Naive thymus-derived CD4-positive, alpha-beta T cell (primary cell): Measurements from ENCODE around the gene DDX28. TPM values are rescaled to one million over a fixed set of nuclear protein-coding genes. Genes with fewer than 3 reads are reported as not detected.

Experiments used
- ATAC-seq: fragments of 150-1000 bp; cut with Tn5 transposase; 2 replicates; pipeline ENCODE4 v1.10.0; 2021; ENCODE audit warnings: mild to moderate bottlenecking, moderate library complexity
- CTCF ChIA-PET: fragments of 350-600 bp; sonication (Branson Sonifier 250); formaldehyde crosslinking; loops from one replicate; lab custom pipeline; 2021; ENCODE audit warnings: antibody characterized with exemption; lab: Charles Lee
- POLR2A ChIA-PET: fragments of 350-600 bp; sonication (Branson Sonifier 250); formaldehyde crosslinking; loops from one replicate; lab custom pipeline; 2021; ENCODE audit warnings: antibody characterized with exemption, inconsistent platforms; lab: Charles Lee
- DNase-seq, 9 donors: peaks; one replicate each; pipeline versions ENCODE4 v3.0.0 to v3.0.0-alpha.2; 2020 to 2022; ENCODE audit warnings: mixed read lengths in 1 of 9
- H3K27ac ChIP-seq: one replicate; pipeline ENCODE4 v1.7.0; 2013; ENCODE audit warnings: mild to moderate bottlenecking, low read depth, low read length, moderate library complexity
- H3K27me3 ChIP-seq, 2 donors: one replicate each; pipeline ENCODE4 v1.7.0; 2013; ENCODE audit warnings: low read length in 2 of 2, mild to moderate bottlenecking in 2 of 2, moderate library complexity in 2 of 2; ENCODE audit not compliant: control insufficient read depth in 2 of 2, insufficient read depth in 2 of 2
- H3K36me3 ChIP-seq, 3 experiments: 1 replicate in 2 of 3; 2 replicates in 1 of 3; pipeline ENCODE4 v1.7.0; 2013; ENCODE audit warnings: low read length in 3 of 3, mild to moderate bottlenecking in 3 of 3, moderate library complexity in 1 of 3; ENCODE audit not compliant: insufficient read depth in 3 of 3, control insufficient read depth in 2 of 3
- H3K4me1 ChIP-seq, 2 donors: one replicate each; pipeline ENCODE4 v1.7.0; 2013; ENCODE audit warnings: low read length in 2 of 2, mild to moderate bottlenecking in 2 of 2, moderate library complexity in 1 of 2; ENCODE audit not compliant: control insufficient read depth in 2 of 2, insufficient read depth in 2 of 2
- H3K4me3 ChIP-seq: 2 replicates; pipeline ENCODE4 v1.7.0; 2013; ENCODE audit warnings: mild to moderate bottlenecking, low read length
- H3K9me3 ChIP-seq, 3 experiments: 1 replicate in 2 of 3; 2 replicates in 1 of 3; pipeline ENCODE4 v1.7.0; 2013; ENCODE audit warnings: low read length in 3 of 3; ENCODE audit not compliant: control insufficient read depth in 2 of 3
- H3K27ac Mint-ChIP-seq, 9 donors: one replicate each; pipeline ENCODE4 v1.8.0; 2020 to 2022; ENCODE audit warnings: mixed read lengths in 9 of 9, mild to moderate bottlenecking in 8 of 9, moderate library complexity in 5 of 9, inconsistent platforms in 2 of 9
- H3K27me3 Mint-ChIP-seq, 5 donors: one replicate each; pipeline ENCODE4 v1.8.0; 2021 to 2022; ENCODE audit warnings: mixed read lengths in 5 of 5, mild to moderate bottlenecking in 1 of 5
- H3K36me3 Mint-ChIP-seq, 5 donors: one replicate each; pipeline ENCODE4 v1.8.0; 2020 to 2022; ENCODE audit warnings: mixed read lengths in 5 of 5, mild to moderate bottlenecking in 3 of 5, inconsistent platforms in 1 of 5
- H3K4me1 Mint-ChIP-seq, 7 donors: one replicate each; pipeline ENCODE4 v1.8.0; 2020 to 2022; ENCODE audit warnings: mixed read lengths in 7 of 7, mild to moderate bottlenecking in 3 of 7, inconsistent platforms in 1 of 7
- H3K4me3 Mint-ChIP-seq, 10 donors: one replicate each; pipeline ENCODE4 v1.8.0; 2020 to 2022; ENCODE audit warnings: mild to moderate bottlenecking in 10 of 10, mixed read lengths in 10 of 10, moderate library complexity in 6 of 10, inconsistent platforms in 2 of 10
- H3K9me3 Mint-ChIP-seq, 11 donors: one replicate each; pipeline ENCODE4 v1.8.0; 2020 to 2022; ENCODE audit warnings: mixed read lengths in 11 of 11, mild to moderate bottlenecking in 4 of 11, inconsistent platforms in 1 of 11, moderate library complexity in 1 of 11
- intact Hi-C, 2 donors: fragments of 100-400 bp; cut with micrococcal nuclease; formaldehyde crosslinking; loops; one replicate each; pipeline ENCODE4 v1.15.1; 2023
- polyA plus RNA-seq, 2 donors: library from polyadenylated mRNA; unstranded; fragments of 300-500 nt; fragmentation: Illumina TruSeq; gene quantifications; one replicate each; pipeline ENCODE4 v1.2.3, GENCODE V29; 2021
- total RNA-seq, 6 experiments: library from RNA in 5 of 6; stranded (reverse) in 5 of 6; gene quantifications; 1 replicate in 5 of 6; 2 replicates in 1 of 6; pipeline ENCODE4 v1.2.3 and lab custom pipeline; 2021 to 2026

Gene DDX28
- total and polyA plus RNA-seq, 7 experiments from 2014 or later: 15.5 to 67.7 (median 19.5) TPM

GRCh38 chr16:68069511-68070248, 46.6 kb upstream of the DDX28 start:
- H3K4me1 ChIP-seq: peaks cover 68 to 71% of the 10 kb centered on the region in 2 donors
- CTCF ChIA-PET: interaction anchor here (0.6 to 4.9 kb wide), 11 partner anchors 9 to 393 kb away, joined by 3 to 57 read pairs (median 3); partner anchors contain the start of gene NFATC3
- no peaks in the 10 kb centered on the region for H3K27me3 ChIP-seq
- Mint-ChIP-seq H3K27ac (peak overlapping the region; percentile 69 to 94 (median 85)), H3K36me3 (peaks cover 0 to 39% (median 10%) of the 10 kb centered on the region in 5 donors), H3K4me3 (peak overlapping the region; percentile 33 to 80 (median 69)), H3K27me3 (no peaks in the 10 kb centered on the region), H3K9me3 (no peaks in the 10 kb centered on the region), H3K4me1 (peaks cover 63 to 89% (median 81%) of the 10 kb centered on the region in 7 donors)
- peak overlapping the region; percentile 59 for H3K27ac ChIP-seq
- POLR2A ChIA-PET: interaction anchor here (0.6 to 17.2 kb wide), 7 partner anchors 9 to 97 kb away, joined by 3 to 300 read pairs (median 3); partner anchors contain the start of gene NFATC3
- H3K4me3 ChIP-seq: peak overlapping the region; percentile 46
- ATAC-seq: peak; percentile 71
- H3K9me3 ChIP-seq: no peaks in the 10 kb centered on the region
- H3K36me3 ChIP-seq: peaks cover 0 to 8% (median 0%) of the 10 kb centered on the region in 3 experiments
- peak in 7 of 9 donors; percentile 37 to 64 (median 61) for DNase-seq
- intact Hi-C loops: loop anchor here (1.0 to 2.0 kb wide), 3 partner anchors 10 to 16 kb away; partner anchors contain the start of gene NFATC3 (in 2 of the 2)

GRCh38 chr16:68068926-68069325, 45.9 kb upstream of the DDX28 start:
- Histone ChIP-seq H3K36me3 (peaks cover 0 to 8% (median 0%) of the 10 kb centered on the region in 3 experiments), H3K27ac (peak overlapping the region; percentile 59), H3K4me3 (no peak overlapping the region), H3K27me3 (no peaks in the 10 kb centered on the region), H3K9me3 (no peaks in the 10 kb centered on the region), H3K4me1 (peaks cover 68 to 71% of the 10 kb centered on the region in 2 donors)
- H3K27me3 Mint-ChIP-seq: no peaks in the 10 kb centered on the region
- no peak for DNase-seq
- POLR2A ChIA-PET: interaction anchor here (0.7 to 17.2 kb wide), 3 partner anchors 15 to 376 kb away, joined by 3 to 300 read pairs (median 7); partner anchors contain the start of gene NFATC3
- peaks cover 62 to 89% (median 81%) of the 10 kb centered on the region in 7 donors for H3K4me1 Mint-ChIP-seq
- no peaks in the 10 kb centered on the region for H3K9me3 Mint-ChIP-seq
- ATAC-seq: no peak
- H3K4me3 Mint-ChIP-seq: peak overlapping the region in 3 of 10 donors; percentile 21 to 55 (median 27)
- H3K27ac Mint-ChIP-seq: peak overlapping the region in 8 of 9 donors; percentile 27 to 88 (median 72)
- H3K36me3 Mint-ChIP-seq: peaks cover 0 to 39% (median 6%) of the 10 kb centered on the region in 5 donors
- CTCF ChIA-PET: interaction anchor here (0.7 to 4.9 kb wide), 7 partner anchors 8 to 392 kb away, joined by 3 to 57 read pairs (median 3); partner anchors contain the start of gene NFATC3
- intact Hi-C loops: no loop called here

DNA sequence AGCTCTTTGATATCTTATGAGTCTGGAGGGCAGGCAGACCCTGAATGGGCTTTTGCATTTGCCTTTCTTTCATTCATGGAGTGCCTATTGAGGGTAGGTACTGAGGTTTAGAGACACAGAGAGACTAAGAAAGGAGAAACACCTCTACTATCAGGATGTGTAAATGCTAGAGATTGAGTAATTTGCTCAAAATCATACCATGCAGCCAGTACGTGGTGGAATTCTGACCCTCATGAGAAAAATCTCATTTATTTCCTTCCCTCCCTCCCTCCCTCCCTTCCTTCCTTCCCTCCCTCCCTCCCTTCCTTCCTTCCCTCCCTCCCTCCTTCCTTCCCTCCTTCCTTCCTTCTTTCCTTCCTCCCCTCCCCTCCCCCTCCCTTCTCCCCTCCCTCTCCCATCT, 43.7 kb upstream of the DDX28 start:
- peaks cover 64 to 92% (median 81%) of the 10 kb centered on the region in 7 donors for H3K4me1 Mint-ChIP-seq
- H3K4me3 ChIP-seq: no peak overlapping the region
- intact Hi-C loops: no loop called here
- H3K36me3 ChIP-seq: no peaks in the 10 kb centered on the region
- ATAC-seq (no peak), DNase-seq (no peak)
- ChIA-PET POLR2A (interaction anchor here (17.2 kb wide), 1 partner anchor 17 kb away, joined by 300 read pairs; the partner anchor contains the start of gene NFATC3), CTCF (interaction anchor here (0.6 to 6.0 kb wide), 3 partner anchors 14 to 27 kb away, joined by 3 to 30 read pairs (median 5); partner anchors contain the start of gene NFATC3)
- peak overlapping the region; percentile 31 for H3K27ac ChIP-seq
- H3K27me3 Mint-ChIP-seq: no peaks in the 10 kb centered on the region
- no peaks in the 10 kb centered on the region for H3K27me3 ChIP-seq
- peak overlapping the region in 8 of 9 donors; percentile 36 to 84 (median 73) for H3K27ac Mint-ChIP-seq
- no peak overlapping the region for H3K4me3 Mint-ChIP-seq
- peaks cover 70 to 72% of the 10 kb centered on the region in 2 donors for H3K4me1 ChIP-seq
- no peaks in the 10 kb centered on the region for H3K9me3 ChIP-seq
- no peaks in the 10 kb centered on the region for H3K9me3 Mint-ChIP-seq
- H3K36me3 Mint-ChIP-seq: peaks cover 0 to 38% (median 4%) of the 10 kb centered on the region in 5 donors

GRCh38 chr16:68065716-68066305, 42.8 kb upstream of the DDX28 start:
- H3K4me1 Mint-ChIP-seq: peaks cover 65 to 92% (median 81%) of the 10 kb centered on the region in 7 donors
- no peaks in the 10 kb centered on the region for H3K9me3 ChIP-seq
- POLR2A ChIA-PET: interaction anchor here (0.6 to 17.2 kb wide), 8 partner anchors 11 to 249 kb away, joined by 3 to 300 read pairs (median 4); partner anchors contain the start of gene NFATC3
- peak overlapping the region; percentile 7 for H3K27ac ChIP-seq
- peak overlapping the region; percentile 32 to 84 (median 69) for H3K27ac Mint-ChIP-seq
- H3K4me3 Mint-ChIP-seq: peak overlapping the region in 3 of 10 donors; percentile 39 to 44 (median 44)
- H3K27me3 ChIP-seq: no peaks in the 10 kb centered on the region
- DNase-seq (no peak), ATAC-seq (no peak)
- H3K27me3 Mint-ChIP-seq: no peaks in the 10 kb centered on the region
- no peaks in the 10 kb centered on the region for H3K9me3 Mint-ChIP-seq
- H3K36me3 ChIP-seq: no peaks in the 10 kb centered on the region
- intact Hi-C loops: loop anchor here in 1 of 2 donors (2.0 kb wide), 1 partner anchor 25 kb away; no protein-coding TSS in a partner anchor
- CTCF ChIA-PET: interaction anchor here (0.5 to 6.0 kb wide), 14 partner anchors 14 to 545 kb away, joined by 3 to 30 read pairs (median 5); partner anchors contain the start of genes NFATC3 and NRN1L
- no peak overlapping the region for H3K4me3 ChIP-seq
- H3K36me3 Mint-ChIP-seq: peaks cover 5 to 41% (median 12%) of the 10 kb centered on the region in 5 donors
- peaks cover 66 to 70% of the 10 kb centered on the region in 2 donors for H3K4me1 ChIP-seq

GRCh38 chr16:68064791-68065365, 41.8 kb upstream of the DDX28 start:
- ChIA-PET CTCF (interaction anchor here (0.5 to 6.0 kb wide), 18 partner anchors 15 to 544 kb away, joined by 3 to 30 read pairs (median 4); partner anchors contain the start of genes NFATC3 and NRN1L), POLR2A (interaction anchor here (0.6 to 17.2 kb wide), 7 partner anchors 19 to 95 kb away, joined by 3 to 300 read pairs (median 4); partner anchors contain the start of gene NFATC3)
- no peaks in the 10 kb centered on the region for H3K27me3 Mint-ChIP-seq
- peak; percentile 45 to 72 (median 65) for DNase-seq
- no peaks in the 10 kb centered on the region for H3K9me3 Mint-ChIP-seq
- H3K4me3 Mint-ChIP-seq: peak overlapping the region; percentile 3 to 69 (median 34)
- Histone ChIP-seq H3K4me3 (no peak overlapping the region), H3K27ac (peak overlapping the region; percentile 52), H3K4me1 (peaks cover 56 to 67% of the 10 kb centered on the region in 2 donors), H3K9me3 (no peaks in the 10 kb centered on the region), H3K27me3 (no peaks in the 10 kb centered on the region), H3K36me3 (no peaks in the 10 kb centered on the region)
- peaks cover 5 to 41% (median 14%) of the 10 kb centered on the region in 5 donors for H3K36me3 Mint-ChIP-seq
- H3K27ac Mint-ChIP-seq: peak overlapping the region; percentile 65 to 90 (median 83)
- intact Hi-C loops: loop anchor here (1.0 to 5.0 kb wide), 7 partner anchors 19 to 543 kb away; no protein-coding TSS in a partner anchor
- H3K4me1 Mint-ChIP-seq: peaks cover 60 to 86% (median 76%) of the 10 kb centered on the region in 7 donors
- peak; percentile 84 for ATAC-seq
